GM12873 (cell line): ENCODE data around the gene CDH23.

Source experiments
- TF ChIP-seq, protein P1 (sequence below): IDR thresholded peaks from 2 replicates; pipeline ENCODE4 v1.5.1; 2012; ENCODE audit warnings: low read depth, mild to moderate bottlenecking, moderate library complexity, low read length, control low read depth; ENCODE audit not compliant: insufficient read depth; ENCODE audit errors: missing control alignments

Gene CDH23

DNA sequence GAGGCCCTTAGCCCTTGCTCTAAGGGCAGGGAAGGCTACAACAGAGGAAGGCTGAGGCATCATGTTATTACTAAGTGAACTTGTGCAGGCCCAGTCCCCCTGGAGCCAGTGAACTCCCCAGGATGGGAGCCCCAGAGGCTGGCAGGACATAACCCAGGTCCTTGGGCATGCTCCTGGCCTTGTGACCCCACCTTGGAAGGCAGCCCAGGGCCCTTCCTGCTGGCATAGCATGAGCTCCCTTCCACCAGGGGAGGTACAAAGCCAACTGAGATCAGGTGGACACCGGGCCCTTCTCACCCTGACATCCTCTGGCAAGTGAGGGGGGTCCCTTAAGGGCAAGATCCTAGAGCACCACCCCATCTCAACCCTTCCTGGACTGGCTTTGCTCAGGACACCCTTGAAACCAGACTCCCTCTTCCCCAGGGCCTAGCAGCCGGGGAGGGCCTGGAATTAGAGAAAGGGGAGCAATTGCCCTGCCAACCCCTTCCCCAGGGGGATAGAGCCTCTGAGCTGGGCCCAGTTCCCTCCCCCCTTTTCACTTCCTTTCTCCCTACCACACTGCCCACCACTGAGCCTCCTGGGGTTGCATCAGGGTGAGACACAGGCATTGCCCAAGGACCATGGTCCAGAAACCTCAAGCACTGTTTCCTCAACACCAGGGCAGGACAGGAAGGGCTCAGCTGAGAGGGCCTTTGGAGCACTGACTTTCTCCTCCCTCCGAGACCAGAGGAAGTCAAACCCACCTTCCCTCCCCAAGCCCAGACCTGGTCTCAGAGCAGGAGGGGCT is 378.4 kb downstream of the CDH23 start:
- TF ChIP-seq, protein P1, sequence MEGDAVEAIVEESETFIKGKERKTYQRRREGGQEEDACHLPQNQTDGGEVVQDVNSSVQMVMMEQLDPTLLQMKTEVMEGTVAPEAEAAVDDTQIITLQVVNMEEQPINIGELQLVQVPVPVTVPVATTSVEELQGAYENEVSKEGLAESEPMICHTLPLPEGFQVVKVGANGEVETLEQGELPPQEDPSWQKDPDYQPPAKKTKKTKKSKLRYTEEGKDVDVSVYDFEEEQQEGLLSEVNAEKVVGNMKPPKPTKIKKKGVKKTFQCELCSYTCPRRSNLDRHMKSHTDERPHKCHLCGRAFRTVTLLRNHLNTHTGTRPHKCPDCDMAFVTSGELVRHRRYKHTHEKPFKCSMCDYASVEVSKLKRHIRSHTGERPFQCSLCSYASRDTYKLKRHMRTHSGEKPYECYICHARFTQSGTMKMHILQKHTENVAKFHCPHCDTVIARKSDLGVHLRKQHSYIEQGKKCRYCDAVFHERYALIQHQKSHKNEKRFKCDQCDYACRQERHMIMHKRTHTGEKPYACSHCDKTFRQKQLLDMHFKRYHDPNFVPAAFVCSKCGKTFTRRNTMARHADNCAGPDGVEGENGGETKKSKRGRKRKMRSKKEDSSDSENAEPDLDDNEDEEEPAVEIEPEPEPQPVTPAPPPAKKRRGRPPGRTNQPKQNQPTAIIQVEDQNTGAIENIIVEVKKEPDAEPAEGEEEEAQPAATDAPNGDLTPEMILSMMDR, result no peak

DNA sequence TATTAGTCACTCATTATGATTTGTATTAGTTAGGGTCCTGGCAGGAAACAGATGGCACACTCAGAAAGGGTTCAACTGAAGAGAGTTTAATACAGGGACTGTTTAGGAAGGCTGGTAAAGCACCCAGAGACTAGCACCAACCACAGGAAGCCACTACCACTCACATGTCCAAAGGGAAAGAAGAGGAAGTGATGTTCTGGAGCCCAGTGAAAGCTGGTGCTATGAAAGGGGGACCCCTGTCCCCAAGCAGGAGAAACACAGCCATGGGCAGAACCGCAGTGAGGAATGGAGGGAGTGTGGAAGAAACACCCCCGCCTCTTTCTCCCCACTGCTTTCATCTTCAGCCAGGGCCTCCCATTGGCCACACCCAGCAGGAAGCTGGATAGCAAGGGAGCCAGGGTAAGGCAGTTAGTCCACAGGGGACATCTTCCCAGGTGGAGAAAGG is 379.8 kb downstream of the CDH23 start:
- TF ChIP-seq, protein P1, result no peak

DNA sequence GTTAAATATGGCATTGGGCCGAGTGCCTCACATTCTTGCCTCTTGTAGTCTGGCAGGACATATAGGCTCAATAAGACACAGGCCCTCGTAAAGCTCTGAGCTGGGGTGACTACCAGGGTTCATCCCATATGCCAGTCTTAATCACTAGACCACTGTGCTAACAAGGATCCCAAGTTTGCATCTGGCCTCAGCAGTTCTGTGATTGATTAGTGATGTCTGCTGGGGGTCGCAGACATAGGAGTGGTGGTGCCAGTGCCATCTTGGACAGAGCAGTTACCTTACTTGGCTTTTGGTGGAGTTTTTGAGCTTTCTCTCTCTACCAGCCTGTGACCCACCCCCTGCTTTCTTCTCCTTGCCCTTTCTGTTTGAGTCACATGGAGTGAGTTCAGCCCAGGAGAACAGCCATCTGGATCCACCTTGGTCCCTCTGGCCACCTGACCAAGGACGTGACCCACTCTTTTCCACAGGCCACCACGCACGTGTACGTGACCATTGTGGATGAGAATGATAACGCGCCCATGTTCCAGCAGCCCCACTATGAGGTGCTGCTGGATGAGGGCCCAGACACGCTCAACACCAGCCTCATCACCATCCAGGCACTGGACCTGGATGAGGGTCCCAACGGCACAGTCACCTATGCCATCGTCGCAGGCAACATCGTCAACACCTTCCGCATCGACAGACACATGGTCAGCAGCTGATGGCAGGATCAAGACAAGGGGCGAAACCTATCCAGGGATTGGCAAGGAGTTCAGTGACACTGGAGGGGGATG is 380.7 kb downstream of the CDH23 start:
- TF ChIP-seq, protein P1, result no peak

DNA sequence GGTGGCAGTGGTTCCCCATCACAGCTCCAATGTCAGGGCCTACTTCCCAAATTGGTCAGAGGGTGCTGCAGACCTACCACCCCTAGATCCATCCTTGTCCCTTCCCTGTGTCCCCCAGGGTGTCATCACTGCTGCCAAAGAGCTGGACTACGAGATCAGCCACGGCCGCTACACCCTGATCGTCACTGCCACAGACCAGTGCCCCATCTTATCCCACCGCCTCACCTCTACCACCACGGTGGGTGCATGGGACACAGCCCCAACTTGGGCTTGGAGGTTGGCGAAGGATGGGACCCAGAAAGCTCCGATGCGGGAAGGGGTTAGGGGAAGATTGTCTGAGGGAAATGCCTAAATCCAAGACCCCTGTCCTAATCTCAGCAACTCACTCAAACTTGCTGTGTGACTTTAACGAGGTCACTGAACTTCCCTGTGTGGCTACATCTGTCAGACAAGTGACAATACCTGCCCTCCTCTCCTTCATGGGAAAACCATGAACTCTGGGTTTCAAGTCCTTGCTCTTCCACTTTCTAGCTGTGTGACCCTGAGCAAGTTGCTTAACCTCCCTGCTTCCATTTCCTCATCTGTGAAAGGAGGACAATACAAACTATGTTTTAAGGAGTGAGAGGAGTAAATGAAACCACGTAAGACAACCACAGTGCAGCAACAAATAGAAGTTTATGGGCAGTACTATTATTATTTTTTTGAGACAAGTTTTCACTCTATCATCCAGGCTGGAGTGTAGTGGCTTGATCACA is 381.5 kb downstream of the CDH23 start:
- TF ChIP-seq, protein P1, result no peak

DNA sequence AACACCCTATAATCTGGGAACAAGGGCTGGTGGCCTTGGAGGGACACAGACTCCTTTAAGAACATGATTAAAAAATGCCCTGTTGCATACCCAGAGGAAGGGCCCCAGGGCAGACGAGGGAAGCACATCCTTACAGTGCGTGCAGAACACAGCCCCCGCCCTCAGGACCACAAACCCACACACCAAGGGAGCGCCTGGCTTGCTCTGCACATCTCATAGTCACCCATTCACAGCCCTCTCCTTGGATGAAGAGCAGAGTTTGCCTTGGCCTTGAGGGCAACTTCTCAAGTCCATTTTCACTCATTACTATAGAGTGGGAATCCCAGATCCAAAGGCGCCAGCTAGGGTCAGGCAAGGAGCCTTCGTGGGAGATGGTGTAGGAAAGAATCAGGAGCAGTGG is 382.9 kb downstream of the CDH23 start:
- TF ChIP-seq, protein P1, result no peak

DNA sequence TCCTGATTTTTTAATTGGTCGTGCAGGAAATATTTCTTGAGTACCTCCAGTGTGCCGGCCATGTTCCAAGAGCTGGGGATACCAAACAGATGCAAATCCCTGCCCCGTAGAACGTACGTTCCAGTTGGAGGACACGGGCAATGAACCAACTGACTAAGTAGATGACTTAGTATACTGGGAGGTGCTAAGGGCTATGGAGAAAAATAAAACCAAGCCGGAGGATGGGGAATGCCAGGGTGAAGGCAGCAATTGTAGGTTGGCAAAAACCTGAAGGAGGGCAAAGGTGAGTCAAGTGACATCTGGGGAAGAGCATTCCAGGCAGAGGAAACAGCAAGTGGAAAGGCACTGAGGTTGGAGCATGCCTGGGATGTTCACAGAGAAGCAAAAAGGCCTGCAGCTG is 383.4 kb downstream of the CDH23 start:
- TF ChIP-seq, protein P1, result no peak

DNA sequence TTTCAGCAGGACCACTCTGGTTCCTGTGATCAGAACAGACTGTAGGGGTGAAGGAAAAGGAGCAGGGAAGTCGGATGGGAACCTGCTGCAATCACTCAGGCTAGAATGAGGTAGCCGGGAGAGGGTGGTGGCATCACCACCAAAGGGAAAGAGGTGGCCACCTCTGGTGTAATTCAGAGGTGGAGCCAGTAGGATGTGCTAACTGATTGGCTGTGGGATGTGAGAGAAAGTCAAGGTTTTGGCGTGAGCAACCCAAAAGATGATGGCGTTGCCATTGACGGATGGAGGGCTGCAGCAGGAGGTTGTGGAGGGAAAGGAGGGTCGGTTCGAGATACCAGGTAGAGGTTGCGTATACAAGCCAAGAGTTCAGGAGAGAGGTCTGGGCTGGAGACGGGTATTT is 384.0 kb downstream of the CDH23 start:
- TF ChIP-seq, protein P1, result peak; percentile 15
